H1 (cell line): Measurements from ENCODE around the gene KLHL30. TPM values are rescaled to one million over a fixed set of nuclear protein-coding genes. Genes with fewer than 3 reads are reported as not detected.

Experiments used
- CTCF ChIA-PET: fragments of 300-600 bp; sonication (Branson Sonifier 250); formaldehyde crosslinking; loops from one replicate; lab custom pipeline; 2021; ENCODE audit not compliant: partially characterized antibody; lab: Charles Lee
- POLR2A ChIA-PET: fragments of 300-600 bp; sonication (Branson Sonifier 250); formaldehyde crosslinking; loops from one replicate; lab custom pipeline; 2021; ENCODE audit warnings: inconsistent platforms; ENCODE audit not compliant: partially characterized antibody; lab: Charles Lee
- DNase-seq, 2 experiments: peaks; one replicate each; pipeline versions ENCODE4 v3.0.0 to v3.0.0-alpha.2; 2010 to 2022; ENCODE audit warnings: low spot score in 2 of 2, low read depth in 1 of 2, mixed read lengths in 1 of 2
- FAIRE-seq: peaks from 2 replicates; lab custom pipeline; 2011; peaks lifted over from hg19 to GRCh38; lab: Jason Lieb, UNC
- H2AFZ ChIP-seq: 2 replicates; pipeline ENCODE4 v1.8.1; 2012; ENCODE audit warnings: low read length, inconsistent platforms
- H2AK5ac ChIP-seq: 2 replicates; pipeline ENCODE4 v1.6.1; 2013; ENCODE audit warnings: low read depth, low read length
- H2BK120ac ChIP-seq: replicated peaks from 2 replicates; pipeline ENCODE3; 2013; ENCODE audit warnings: low read depth, low read length, inconsistent platforms
- H2BK12ac ChIP-seq: 2 replicates; pipeline ENCODE4 v1.6.1; 2013; ENCODE audit warnings: low read depth, low read length
- H2BK15ac ChIP-seq: 2 replicates; pipeline ENCODE4 v1.6.1; 2013; ENCODE audit warnings: low read length
- H2BK20ac ChIP-seq: 2 replicates; pipeline ENCODE4 v1.6.1; 2013; ENCODE audit warnings: low read length
- H2BK5ac ChIP-seq: 2 replicates; pipeline ENCODE4 v1.6.1; 2013; ENCODE audit warnings: low read depth, low read length
- H3K14ac ChIP-seq: 2 replicates; pipeline ENCODE4 v1.6.1; 2013; ENCODE audit warnings: inconsistent platforms; ENCODE audit not compliant: insufficient read length
- H3K18ac ChIP-seq: 2 replicates; pipeline ENCODE4 v1.6.1; 2013; ENCODE audit warnings: low read length; ENCODE audit errors: extremely low read depth
- H3K23ac ChIP-seq: 2 replicates; pipeline ENCODE4 v1.6.1; 2013; ENCODE audit warnings: inconsistent platforms; ENCODE audit not compliant: insufficient read length
- H3K23me2 ChIP-seq: 2 replicates; pipeline ENCODE4 v1.6.1; 2013; ENCODE audit warnings: low read depth, low read length
- H3K27ac ChIP-seq: 2 replicates; pipeline ENCODE4 v1.6.1; 2011; ENCODE audit warnings: low read depth, low read length, inconsistent platforms
- H3K27me3 ChIP-seq, 4 experiments: replicated peaks in 1 of 4; 1 replicate in 1 of 4; 2 replicates in 3 of 4; pipeline versions ENCODE4 v1.6.1 to v1.8.1; 2011 to 2013; ENCODE audit warnings: low read length in 3 of 4, mild to moderate bottlenecking in 3 of 4, inconsistent platforms in 2 of 4, mixed read lengths in 2 of 4, moderate library complexity in 1 of 4; ENCODE audit not compliant: control insufficient read depth in 3 of 4, insufficient read depth in 3 of 4; ENCODE audit errors: extremely low read depth in 1 of 4
- H3K36me3 ChIP-seq, 4 experiments: 2 replicates each; pipeline versions ENCODE4 v1.6.1 to v1.8.1; 2011 to 2013; ENCODE audit warnings: mild to moderate bottlenecking in 4 of 4, low read length in 3 of 4, moderate library complexity in 2 of 4, control low read depth in 1 of 4, inconsistent platforms in 1 of 4; ENCODE audit not compliant: insufficient read depth in 4 of 4, control insufficient read depth in 2 of 4
- H3K4ac ChIP-seq: replicated peaks from 2 replicates; pipeline ENCODE3; 2013; ENCODE audit warnings: low read length, low read depth, mixed read lengths, inconsistent platforms; ENCODE audit not compliant: insufficient read length
- H3K4me1 ChIP-seq, 4 experiments: replicated peaks in 1 of 4; 1 replicate in 1 of 4; 2 replicates in 3 of 4; pipeline versions ENCODE4 v1.6.1 to v1.8.1; 2011 to 2013; ENCODE audit warnings: low read length in 3 of 4, inconsistent platforms in 2 of 4, mixed read lengths in 1 of 4; ENCODE audit not compliant: insufficient read depth in 4 of 4, control insufficient read depth in 3 of 4
- H3K4me2 ChIP-seq, 2 experiments: 2 replicates each; pipeline versions ENCODE4 v1.6.1 to v1.8.1; 2011 to 2013; ENCODE audit warnings: low read depth in 2 of 2, low read length in 2 of 2, control low read depth in 1 of 2, inconsistent platforms in 1 of 2, mild to moderate bottlenecking in 1 of 2; ENCODE audit not compliant: insufficient read depth in 1 of 2
- H3K4me3 ChIP-seq, 4 experiments: fragments of 200-600, 300-600 bp in 1 of 4; sonication (generic), shearing (Covaris generic), sonication (Bioruptor Twin) in 1 of 4; 2 replicates each; pipeline versions ENCODE4 v1.5.1 to v1.8.1; 2011 to 2016; ENCODE audit warnings: low read length in 4 of 4, low read depth in 3 of 4, control low read depth in 2 of 4, inconsistent platforms in 2 of 4, mild to moderate bottlenecking in 2 of 4, mixed read lengths in 1 of 4, moderate library complexity in 1 of 4; ENCODE audit not compliant: insufficient read depth in 2 of 4; ENCODE audit errors: extremely low read depth in 1 of 4
- H3K56ac ChIP-seq: replicated peaks from 2 replicates; pipeline ENCODE3; 2013; ENCODE audit warnings: low read depth, mild to moderate bottlenecking, mixed read lengths, low read length, inconsistent platforms; ENCODE audit not compliant: insufficient read length
- H3K79me1 ChIP-seq: 2 replicates; pipeline ENCODE4 v1.6.1; 2013; ENCODE audit warnings: low read depth, low read length, control low read depth
- H3K79me2 ChIP-seq, 2 experiments: 2 replicates each; pipeline versions ENCODE4 v1.6.1 to v1.8.1; 2012 to 2013; ENCODE audit warnings: low read length in 2 of 2, mild to moderate bottlenecking in 2 of 2, inconsistent platforms in 1 of 2; ENCODE audit not compliant: insufficient read depth in 2 of 2, control insufficient read depth in 1 of 2
- H3K9ac ChIP-seq, 4 experiments: replicated peaks in 1 of 4; 1 replicate in 1 of 4; 2 replicates in 3 of 4; pipeline versions ENCODE4 v1.6.1 to v1.8.1; 2011 to 2013; ENCODE audit warnings: low read depth in 3 of 4, low read length in 3 of 4, control low read depth in 2 of 4, mild to moderate bottlenecking in 2 of 4, moderate library complexity in 2 of 4, inconsistent platforms in 1 of 4; ENCODE audit errors: extremely low read depth in 1 of 4
- H3K9me3 ChIP-seq, 2 experiments: 2 replicates each; pipeline versions ENCODE4 v1.6.1 to v1.8.1; 2012 to 2013; ENCODE audit warnings: mild to moderate bottlenecking in 2 of 2, moderate library complexity in 2 of 2, control low read depth in 1 of 2, inconsistent platforms in 1 of 2, low read depth in 1 of 2, low read length in 1 of 2, mixed read lengths in 1 of 2; ENCODE audit not compliant: insufficient read depth in 2 of 2
- H4K20me1 ChIP-seq, 2 experiments: replicated peaks in 1 of 2; 2 replicates each; pipeline versions ENCODE3 to v1.8.1; 2011 to 2013; ENCODE audit warnings: inconsistent platforms in 2 of 2, low read length in 2 of 2, mild to moderate bottlenecking in 1 of 2; ENCODE audit not compliant: insufficient read depth in 2 of 2, control insufficient read depth in 1 of 2
- H4K5ac ChIP-seq: 2 replicates; pipeline ENCODE4 v1.6.1; 2013; ENCODE audit warnings: low read length, low read depth, mixed read lengths, inconsistent platforms; ENCODE audit not compliant: insufficient read length
- H4K8ac ChIP-seq: 2 replicates; pipeline ENCODE4 v1.8.0; 2013; ENCODE audit warnings: mild to moderate bottlenecking, moderate library complexity, low read length, inconsistent platforms; ENCODE audit not compliant: insufficient read depth; ENCODE audit errors: extremely low read depth
- H4K91ac ChIP-seq: replicated peaks from 2 replicates; pipeline ENCODE3; 2013; ENCODE audit warnings: low read length, mixed read lengths, inconsistent platforms; ENCODE audit not compliant: insufficient read length
- CEBPB ChIP-seq: IDR thresholded peaks from 2 replicates; pipeline ENCODE4 v1.6.1; 2012; ENCODE audit warnings: low read depth, low read length
- CTBP2 ChIP-seq: IDR thresholded peaks from 2 replicates; pipeline ENCODE4 v1.7.0; 2011; ENCODE audit warnings: borderline replicate concordance, mild to moderate bottlenecking, moderate library complexity, mixed read lengths, low read length; ENCODE audit not compliant: insufficient read depth, insufficient read length
- EGR1 ChIP-seq: IDR thresholded peaks from 2 replicates; pipeline ENCODE4 v1.6.1; 2011; ENCODE audit warnings: low read depth, low read length, borderline replicate concordance
- HDAC6 ChIP-seq: IDR thresholded peaks from one replicate; pipeline ENCODE4 v1.7.1; 2012; ENCODE audit warnings: low read depth, mild to moderate bottlenecking, inconsistent platforms, low read length, moderate library complexity
- POU5F1 ChIP-seq: IDR thresholded peaks from 2 replicates; pipeline ENCODE4 v1.6.1; 2011; ENCODE audit warnings: low read depth, mild to moderate bottlenecking, low read length, moderate library complexity
- SAP30 ChIP-seq: fragments of 300-600 bp; sonication (generic); IDR thresholded peaks from 2 replicates; pipeline ENCODE4 v1.7.1; 2012; ENCODE audit warnings: low read length, moderate library complexity, mild to moderate bottlenecking, inconsistent platforms; ENCODE audit not compliant: insufficient read depth, insufficient replicate concordance
- SIRT6 ChIP-seq: IDR thresholded peaks from one replicate; pipeline ENCODE4 v1.7.1; 2012; ENCODE audit warnings: low read length, inconsistent platforms
- SIX5 ChIP-seq: IDR thresholded peaks from 2 replicates; pipeline ENCODE4 v1.6.1; 2011; ENCODE audit warnings: mild to moderate bottlenecking, low read depth, low read length
- SP4 ChIP-seq: IDR thresholded peaks from 2 replicates; pipeline ENCODE4 v1.6.1; 2012; ENCODE audit warnings: low read length, inconsistent platforms
- TAF7 ChIP-seq: optimal IDR thresholded peaks from 2 replicates; pipeline ENCODE3; 2011; ENCODE audit warnings: low read depth, mild to moderate bottlenecking, inconsistent platforms, low read length, moderate library complexity, borderline replicate concordance
- TCF12 ChIP-seq: IDR thresholded peaks from 2 replicates; pipeline ENCODE4 v1.6.1; 2011; ENCODE audit warnings: low read depth, mild to moderate bottlenecking, low read length
- WGBS, 2 experiments: shearing (Covaris generic) in 1 of 2; methylation state at CpG; one replicate each; pipeline versions ENCODE4 v1.1.6 to v1.1.7; 2013 to 2015; ENCODE audit warnings: low lambda C conversion rate in 2 of 2, mixed read lengths in 2 of 2, inconsistent platforms in 1 of 2, low coverage in 1 of 2, missing lambda C conversion rate in 1 of 2; ENCODE audit not compliant: insufficient replicate concordance in 2 of 2, insufficient coverage in 1 of 2, insufficient read length in 1 of 2; ENCODE audit errors: extremely low coverage in 1 of 2, missing lambda C conversion rate in 1 of 2; 5-methylcytosine and 5-hydroxymethylcytosine counted together
- polyA plus RNA-seq, 7 experiments: library from polyadenylated mRNA; depleted of rRNA in 3 of 7; stranded (reverse) in 5 of 7; unstranded in 2 of 7; fragments of >200 nt in 5 of 7; fragments of 200-250 nt in 2 of 7; gene quantifications; 1 replicate in 5 of 7; 2 replicates in 1 of 7; 4 replicates in 1 of 7; pipeline versions ENCODE4 v1.2.1 to v1.2.3, GENCODE V29; 2011 to 2013; ENCODE audit warnings: missing spikeins in 2 of 7, mixed read lengths in 2 of 7
- total RNA-seq: library from RNA; stranded (reverse); fragmentation: NEBNext Ultra II Directional; extraction: Animal tissue kit (Norgen Biotek cat#: 25700); gene quantifications from 2 replicates; pipeline ENCODE4 v1.2.1, GENCODE V29; 2021
- TF ChIP-seq, protein P1 (sequence below): IDR thresholded peaks from 2 replicates; pipeline ENCODE4 v1.6.1; 2012; ENCODE audit warnings: inconsistent platforms

Gene KLHL30
- total and polyA plus RNA-seq, 2 of the 8 experiments (the other 6 are each of a cell fraction or from before 2014, with no cell fraction given): not detected

DNA sequence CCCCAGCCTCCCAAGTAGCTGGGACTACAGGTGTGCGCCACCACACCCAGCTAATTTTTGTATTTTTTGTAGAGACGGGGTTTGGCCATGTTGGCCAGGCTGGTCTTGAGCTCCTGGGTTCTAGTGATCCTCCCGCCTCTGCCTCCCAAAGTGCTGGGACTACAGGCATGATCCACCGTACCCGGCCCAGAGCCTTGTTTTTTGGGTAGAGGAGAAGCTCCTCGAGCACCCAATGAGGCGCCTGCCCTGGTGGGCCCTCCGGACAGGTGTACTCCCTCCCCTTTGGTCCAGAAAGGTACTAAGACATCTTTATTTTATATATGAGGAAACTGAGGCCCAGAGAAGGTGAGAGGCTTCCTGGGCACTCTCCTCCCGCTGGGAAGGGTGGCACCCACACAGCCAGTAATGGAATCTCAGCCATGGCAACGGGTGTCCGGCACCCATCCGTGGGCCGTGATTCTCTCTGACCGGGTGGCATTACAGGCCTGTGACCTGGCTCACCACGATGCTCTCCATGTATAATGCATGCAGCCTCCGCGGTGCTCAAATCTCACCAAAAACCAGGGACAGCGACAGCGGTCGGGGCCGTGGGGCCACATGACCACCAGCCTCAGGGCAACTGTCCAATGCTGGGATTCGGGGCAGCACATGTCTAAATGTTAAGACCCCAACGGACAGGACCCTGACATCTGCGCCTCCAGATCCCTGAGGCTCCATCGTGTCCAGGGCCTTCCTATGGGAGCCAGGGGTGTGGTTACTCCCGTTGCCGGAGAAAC lies 16.8 kb upstream of the KLHL30 start:
- H3K56ac ChIP-seq: no peak overlapping the region
- H3K79me1 ChIP-seq: no peaks in the 10 kb centered on the region
- H2AK5ac ChIP-seq: no peak overlapping the region
- H3K4ac ChIP-seq: no peak overlapping the region
- H4K5ac ChIP-seq: no peak overlapping the region
- no peaks in the 10 kb centered on the region for H3K79me2 ChIP-seq
- H4K20me1 ChIP-seq: peaks cover 0 to 10% of the 10 kb centered on the region in 2 experiments
- H2BK12ac ChIP-seq: no peak overlapping the region
- no peak overlapping the region for H3K4me2 ChIP-seq
- no peak overlapping the region for H3K14ac ChIP-seq
- H4K8ac ChIP-seq: no peak overlapping the region
- H3K27me3 ChIP-seq: no peaks in the 10 kb centered on the region; a peak in 1 of 7 replicates
- no peak overlapping the region for H2AFZ ChIP-seq
- no peak overlapping the region for H2BK15ac ChIP-seq
- CTCF ChIA-PET: interaction anchor here (0.9 to 3.0 kb wide), 7 partner anchors 12 to 271 kb away, joined by 3 to 27 read pairs (median 7); partner anchors contain the start of gene KLHL30
- no peak overlapping the region for H3K18ac ChIP-seq
- peaks cover 4 to 5% of the 10 kb centered on the region in 2 experiments; a peak in 1 of 4 replicates for H3K9me3 ChIP-seq
- DNase-seq: no peak
- no peaks in the 10 kb centered on the region; a peak in 1 of 8 replicates for H3K36me3 ChIP-seq
- H4K91ac ChIP-seq: no peak overlapping the region
- H3K4me3 ChIP-seq: no peak overlapping the region
- no peak overlapping the region for H2BK20ac ChIP-seq
- no peak overlapping the region for H3K23ac ChIP-seq
- 89% methylated on average over 26 of the region's 27 CpGs; no CpG with 5 or more reads in 1 of the 2 experiments for WGBS, 2 experiments
- H2BK120ac ChIP-seq: no peak overlapping the region
- H3K27ac ChIP-seq: no peak overlapping the region
- H3K4me1 ChIP-seq: peaks cover 0 to 6% (median 2%) of the 10 kb centered on the region in 4 experiments; a peak in 3 of 7 replicates
- POLR2A ChIA-PET: interaction anchor here (1.0 kb wide), 1 partner anchor 13 kb away, joined by 4 read pairs; no protein-coding TSS in a partner anchor
- no peak overlapping the region for H3K9ac ChIP-seq
- H2BK5ac ChIP-seq: no peak overlapping the region
- peaks cover 25% of the 10 kb centered on the region for H3K23me2 ChIP-seq
- no peak for FAIRE-seq
- TF ChIP-seq TCF12 (no peak), SIX5 (no peak), SAP30 (no peak), SIRT6 (no peak), SP4 (no peak), TAF7 (no peak), CTBP2 (no peak), HDAC6 (no peak), EGR1 (no peak), CEBPB (no peak), POU5F1 (no peak)
- TF ChIP-seq, protein P1, sequence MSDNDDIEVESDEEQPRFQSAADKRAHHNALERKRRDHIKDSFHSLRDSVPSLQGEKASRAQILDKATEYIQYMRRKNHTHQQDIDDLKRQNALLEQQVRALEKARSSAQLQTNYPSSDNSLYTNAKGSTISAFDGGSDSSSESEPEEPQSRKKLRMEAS: no peak
